HepG2 (cell line): ENCODE results near the gene ZPR1.

ENCODE experiments used
- AHR ChIP-seq: IDR thresholded peaks from 2 replicates; pipeline ENCODE4 v1.6.1; 2018; ENCODE audit warnings: missing genetic modification reagents, missing compliant biosample characterization
- KLF12 ChIP-seq: sonication (generic); formaldehyde crosslinking; IDR thresholded peaks from 2 replicates; pipeline ENCODE4 v1.4.0; 2020; ENCODE audit warnings: missing genetic modification reagents, borderline replicate concordance

DNA sequence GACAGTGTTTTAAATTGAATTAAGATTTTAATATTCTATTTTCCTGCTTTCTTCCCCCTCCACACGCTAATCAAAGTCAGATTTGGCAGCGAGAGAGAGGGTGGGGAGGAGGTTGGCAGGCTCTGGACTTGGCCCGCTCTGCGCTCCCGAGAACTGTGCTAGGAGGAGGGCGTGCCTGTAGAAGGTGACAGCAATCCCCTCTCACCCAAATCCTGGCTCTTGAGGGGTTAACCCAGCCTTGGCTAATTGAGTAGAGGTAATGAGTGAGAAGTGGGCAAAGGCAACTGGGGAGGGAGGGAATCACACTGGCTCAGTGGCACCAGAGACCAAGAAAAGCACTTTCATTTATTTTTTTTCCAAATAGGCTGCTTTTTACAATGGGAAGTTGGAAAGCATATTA lies 57.2 kb downstream of the ZPR1 start:
- no peak for TF ChIP-seq KLF12 (CRISPR knock-in tag)
- no peak for TF ChIP-seq AHR (CRISPR knock-in tag)
